Ovary (tissue), 9 donors: ENCODE results near the gene NAA15. TPM values are rescaled to one million over a fixed set of nuclear protein-coding genes. Genes with fewer than 3 reads are reported as not detected.

Experiments
- DNase-seq, 5 donors: peaks; one replicate each; pipeline ENCODE4 v3.0.0-alpha.2; 2019 to 2020
- H3K27ac ChIP-seq, 2 donors: fragments of 200-600 bp; one replicate each; pipeline versions ENCODE4 v1.5.1 to v1.8.0; 2019 to 2022
- H3K27me3 ChIP-seq: fragments of 200-600 bp; one replicate; pipeline ENCODE4 v1.8.0; 2022
- H3K36me3 ChIP-seq: fragments of 200-600 bp; sonication (generic); one replicate; pipeline ENCODE4 v1.5.1; 2019
- H3K4me1 ChIP-seq: one replicate; pipeline ENCODE4 v1.8.1; 2013; ENCODE audit warnings: mild to moderate bottlenecking, moderate library complexity; ENCODE audit not compliant: insufficient read depth
- H3K4me3 ChIP-seq: fragments of 200-600 bp; sonication (generic); one replicate; pipeline ENCODE4 v1.5.1; 2017
- H3K9me3 ChIP-seq, 2 donors: fragments of 200-600 bp in 1 of 2; sonication (generic) in 1 of 2; one replicate each; pipeline versions ENCODE4 v1.5.1 to v1.8.1; 2013 to 2019; ENCODE audit warnings: mild to moderate bottlenecking in 1 of 2, moderate library complexity in 1 of 2
- CTCF ChIP-seq, 3 donors: fragments of 450-650 bp in 2 of 3; fragments of 200-600 bp in 1 of 3; IDR thresholded peaks; one replicate each; pipeline versions ENCODE4 v1.5.1 to v1.8.0; 2016 to 2022; ENCODE audit warnings: antibody characterized with exemption in 3 of 3, mild to moderate bottlenecking in 1 of 3
- EP300 ChIP-seq: sonication (generic); formaldehyde crosslinking; IDR thresholded peaks from one replicate; pipeline ENCODE4 v1.6.1; 2017; ENCODE audit warnings: antibody characterized with exemption
- POLR2A ChIP-seq: fragments of 450-650 bp; IDR thresholded peaks from one replicate; pipeline ENCODE4 v1.6.1; 2017; ENCODE audit warnings: antibody characterized with exemption, mild to moderate bottlenecking, moderate library complexity
- WGBS, 3 donors: extraction: QIAGEN DNeasy Blood & Tissue Kit in 1 of 3; methylation state at CpG; one replicate each; pipeline versions ENCODE4 v1.1.5 to v1.1.7; 2013 to 2017; 5-methylcytosine and 5-hydroxymethylcytosine counted together
- intact Hi-C, 4 donors: fragments of 100-400 bp; cut with DNase I; formaldehyde crosslinking; loops; one replicate each; pipeline versions ENCODE4 v1.11.0 to v1.15.1; 2022 to 2023
- polyA plus RNA-seq, 2 donors: library from polyadenylated mRNA; stranded (reverse); fragments of 200-250 nt in 1 of 2; fragments of 350-450 nt in 1 of 2; fragmentation: Illumina TruSeq in 1 of 2; extraction: RNeasy Lipid Tissue Mini Kit (QIAGEN cat#74804) in 1 of 2; gene quantifications; one replicate each; pipeline ENCODE4 v1.2.3, GENCODE V29; 2013 to 2014
- total RNA-seq, 7 donors: library from RNA; depleted of rRNA in 2 of 7; stranded (reverse); fragments of >200 nt in 2 of 7; fragmentation: NEBNext Ultra II Directional in 3 of 7; extraction: Animal tissue kit (Norgen Biotek cat#: 25700) in 3 of 7; gene quantifications; one replicate each; pipeline versions ENCODE4 v1.1.0 to v1.2.4, GENCODE V29; 2016 to 2023
- donor health status: DM: no; HTN: no; CAD: no; lungs with moderate emphysema.
- donor health status: DM: no; HTN: no; CAD: no.
- donor health status: Bipolar disorder and iron deficiency.
- donor health status: DM: yes; HTN: yes; CAD: no.
- donor health status: DM: no; HTN: no; CAD: no.
- donor health status: DM: yes; HTN: yes; CAD: no.

The NAA15 gene
- total and polyA plus RNA-seq, 9 donors, result 7.1 to 50.8 (median 35.2) TPM

GRCh38 chr4:139392797-139393196 lies 91.5 kb downstream of the NAA15 start:
- intact Hi-C loops, result no loop called here
- Histone ChIP-seq H3K27ac (no peak overlapping the region), H3K4me3 (no peak overlapping the region), H3K36me3 (no peaks in the 10 kb centered on the region), H3K27me3 (no peaks in the 10 kb centered on the region), H3K4me1 (no peaks in the 10 kb centered on the region), H3K9me3 (no peaks in the 10 kb centered on the region)
- WGBS, 3 donors, result 91 to 94% (median 94%) methylated on average over 4 of the region's 4 CpGs
- TF ChIP-seq EP300 (no peak), CTCF (IDR thresholded peaks at IDR 0.05) (no peak), POLR2A (no peak)
- DNase-seq, result no peak

- intact Hi-C loops, result no loop called here
- WGBS, 3 donors, result 73 to 86% (median 79%) methylated on average over 3 of the region's 3 CpGs
- H3K36me3 ChIP-seq, result no peaks in the 10 kb centered on the region
- H3K9me3 ChIP-seq, result no peaks in the 10 kb centered on the region
- H3K27ac ChIP-seq, result no peak overlapping the region
- H3K27me3 ChIP-seq, result no peaks in the 10 kb centered on the region
- TF ChIP-seq POLR2A (no peak), CTCF (IDR thresholded peaks at IDR 0.05) (no peak), EP300 (no peak)
- no peaks in the 10 kb centered on the region for H3K4me1 ChIP-seq
- H3K4me3 ChIP-seq, result no peak overlapping the region
- no peak for DNase-seq
Measured at GRCh38 chr4:139401368-139401767, 100.1 kb downstream of the NAA15 start.

- H3K4me1 ChIP-seq, result no peaks in the 10 kb centered on the region
- H3K36me3 ChIP-seq, result no peaks in the 10 kb centered on the region
Measured at GRCh38 chr4:139402436-139402835, 101.1 kb downstream of the NAA15 start.

GRCh38 chr4:139403462-139403861 lies 102.2 kb downstream of the NAA15 start:
- 78 to 92% (median 86%) methylated on average over 3 of the region's 3 CpGs for WGBS, 3 donors

More at GRCh38 chr4:139402436-139402835, 101.1 kb downstream of the NAA15 start:
- TF ChIP-seq EP300 (no peak), CTCF (IDR thresholded peaks at IDR 0.05) (no peak)
- H3K4me3 ChIP-seq, result no peak overlapping the region
- H3K27ac ChIP-seq, result no peak overlapping the region
- no peak for DNase-seq
- H3K9me3 ChIP-seq, result no peaks in the 10 kb centered on the region
- 79 to 83% (median 83%) methylated on average over 5 of the region's 5 CpGs for WGBS, 3 donors
- no peaks in the 10 kb centered on the region for H3K27me3 ChIP-seq
- intact Hi-C loops, result no loop called here

More at GRCh38 chr4:139403462-139403861, 102.2 kb downstream of the NAA15 start:
- Histone ChIP-seq H3K27ac (no peak overlapping the region), H3K4me1 (no peaks in the 10 kb centered on the region), H3K9me3 (no peaks in the 10 kb centered on the region), H3K4me3 (no peak overlapping the region), H3K36me3 (no peaks in the 10 kb centered on the region), H3K27me3 (no peaks in the 10 kb centered on the region)
- no peak for DNase-seq
- intact Hi-C loops, result no loop called here
- TF ChIP-seq EP300 (no peak), CTCF (IDR thresholded peaks at IDR 0.05) (no peak), POLR2A (no peak)
